ENCODE results near the gene NPPC. TPM values are rescaled to one million over a fixed set of nuclear protein-coding genes. Genes with fewer than 3 reads are reported as not detected.

The NPPC gene
- total RNA-seq, 4 donors from 2014 or later, result not detected

DNA sequence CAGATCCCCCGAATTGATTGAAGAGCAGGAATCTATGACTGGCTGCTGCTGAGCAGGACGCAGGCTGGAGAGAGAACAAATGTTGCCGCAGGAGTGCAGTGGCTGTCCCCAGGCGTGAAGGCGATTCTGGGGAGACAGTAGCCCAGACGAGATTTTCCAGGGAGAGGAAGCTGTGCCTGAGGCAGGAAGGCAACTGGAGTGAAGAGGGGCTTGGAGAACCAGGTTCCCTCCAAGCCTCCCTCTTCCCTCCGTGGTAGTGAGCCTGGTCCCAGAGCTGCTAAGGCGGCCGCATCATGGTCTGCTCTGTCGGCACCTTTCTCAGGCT, 1.3 kb upstream of the NPPC start:
- ATAC-seq, result no peak
- H3K9me3 ChIP-seq, result no peaks in the 10 kb centered on the region

DNA sequence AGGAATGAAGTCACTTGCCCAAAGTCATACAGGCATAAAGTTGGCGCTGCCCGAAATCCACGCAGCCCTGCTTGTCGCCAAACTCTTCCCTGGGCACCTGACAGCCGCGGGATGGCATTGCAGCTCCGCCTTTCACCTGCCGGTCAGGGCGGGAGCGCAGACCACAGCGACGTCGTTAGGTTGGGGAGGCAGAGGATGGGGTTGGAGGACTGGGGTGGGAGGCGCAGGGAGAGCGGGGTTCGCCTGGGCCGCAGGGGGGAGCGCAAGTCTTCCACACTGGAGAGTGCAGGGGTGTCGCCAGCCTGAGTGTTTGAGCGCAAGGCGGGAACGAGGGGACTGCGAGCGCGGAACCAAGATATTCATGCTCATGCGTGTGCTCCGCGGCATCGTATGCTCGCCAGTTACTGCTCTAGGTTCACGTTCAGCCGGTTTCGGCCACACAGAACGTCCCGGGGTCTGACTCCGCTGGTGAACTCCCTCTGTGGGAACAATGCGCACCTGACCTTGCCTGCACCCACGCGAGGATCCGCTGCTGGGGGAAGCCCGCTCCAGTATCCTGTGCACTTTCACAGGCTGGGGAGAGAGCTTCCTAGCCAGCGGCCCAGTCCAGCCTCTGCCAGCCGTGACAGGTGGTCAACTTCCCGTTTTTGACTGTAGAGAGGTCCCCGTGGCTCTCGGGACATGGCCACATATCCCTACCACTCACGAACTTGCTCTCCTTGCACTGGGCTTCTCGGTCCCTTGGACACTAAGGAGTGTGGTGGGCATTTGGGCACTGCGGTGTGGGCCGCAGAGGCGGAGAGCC, 767 bp upstream of the NPPC start:
- DNase-seq, result no peak

More for the DNA sequence above, 1.3 kb upstream of the NPPC start:
- Histone ChIP-seq H3K4me1 (peaks cover 8 to 21% of the 10 kb centered on the region in 2 donors), H3K36me3 (no peaks in the 10 kb centered on the region), H3K27ac (no peak overlapping the region), H3K27me3 (peaks cover 25 to 60% (median 57%) of the 10 kb centered on the region in 3 donors), H3K4me3 (no peak overlapping the region)
- intact Hi-C loops (cut with DNase I; ENCODE audit: low total_unique reads), result no loop called here
- TF ChIP-seq, protein P1, sequence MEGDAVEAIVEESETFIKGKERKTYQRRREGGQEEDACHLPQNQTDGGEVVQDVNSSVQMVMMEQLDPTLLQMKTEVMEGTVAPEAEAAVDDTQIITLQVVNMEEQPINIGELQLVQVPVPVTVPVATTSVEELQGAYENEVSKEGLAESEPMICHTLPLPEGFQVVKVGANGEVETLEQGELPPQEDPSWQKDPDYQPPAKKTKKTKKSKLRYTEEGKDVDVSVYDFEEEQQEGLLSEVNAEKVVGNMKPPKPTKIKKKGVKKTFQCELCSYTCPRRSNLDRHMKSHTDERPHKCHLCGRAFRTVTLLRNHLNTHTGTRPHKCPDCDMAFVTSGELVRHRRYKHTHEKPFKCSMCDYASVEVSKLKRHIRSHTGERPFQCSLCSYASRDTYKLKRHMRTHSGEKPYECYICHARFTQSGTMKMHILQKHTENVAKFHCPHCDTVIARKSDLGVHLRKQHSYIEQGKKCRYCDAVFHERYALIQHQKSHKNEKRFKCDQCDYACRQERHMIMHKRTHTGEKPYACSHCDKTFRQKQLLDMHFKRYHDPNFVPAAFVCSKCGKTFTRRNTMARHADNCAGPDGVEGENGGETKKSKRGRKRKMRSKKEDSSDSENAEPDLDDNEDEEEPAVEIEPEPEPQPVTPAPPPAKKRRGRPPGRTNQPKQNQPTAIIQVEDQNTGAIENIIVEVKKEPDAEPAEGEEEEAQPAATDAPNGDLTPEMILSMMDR (IDR thresholded peaks at IDR 0.05 in 4 of 5, conservative IDR thresholded peaks at IDR 0.05 in 1 of 5), result no peak
- TF ChIP-seq POLR2A (IDR thresholded peaks at IDR 0.05), result no peak
- in situ Hi-C loops (cut with MboI; ENCODE audit: low sequenced_read_pairs in 4 of 4), result loop anchor here in 2 of 4 donors (10.0 kb wide), 3 partner anchors 207 to 397 kb away; no protein-coding TSS in a partner anchor
- DNase-seq, result no peak

DNA sequence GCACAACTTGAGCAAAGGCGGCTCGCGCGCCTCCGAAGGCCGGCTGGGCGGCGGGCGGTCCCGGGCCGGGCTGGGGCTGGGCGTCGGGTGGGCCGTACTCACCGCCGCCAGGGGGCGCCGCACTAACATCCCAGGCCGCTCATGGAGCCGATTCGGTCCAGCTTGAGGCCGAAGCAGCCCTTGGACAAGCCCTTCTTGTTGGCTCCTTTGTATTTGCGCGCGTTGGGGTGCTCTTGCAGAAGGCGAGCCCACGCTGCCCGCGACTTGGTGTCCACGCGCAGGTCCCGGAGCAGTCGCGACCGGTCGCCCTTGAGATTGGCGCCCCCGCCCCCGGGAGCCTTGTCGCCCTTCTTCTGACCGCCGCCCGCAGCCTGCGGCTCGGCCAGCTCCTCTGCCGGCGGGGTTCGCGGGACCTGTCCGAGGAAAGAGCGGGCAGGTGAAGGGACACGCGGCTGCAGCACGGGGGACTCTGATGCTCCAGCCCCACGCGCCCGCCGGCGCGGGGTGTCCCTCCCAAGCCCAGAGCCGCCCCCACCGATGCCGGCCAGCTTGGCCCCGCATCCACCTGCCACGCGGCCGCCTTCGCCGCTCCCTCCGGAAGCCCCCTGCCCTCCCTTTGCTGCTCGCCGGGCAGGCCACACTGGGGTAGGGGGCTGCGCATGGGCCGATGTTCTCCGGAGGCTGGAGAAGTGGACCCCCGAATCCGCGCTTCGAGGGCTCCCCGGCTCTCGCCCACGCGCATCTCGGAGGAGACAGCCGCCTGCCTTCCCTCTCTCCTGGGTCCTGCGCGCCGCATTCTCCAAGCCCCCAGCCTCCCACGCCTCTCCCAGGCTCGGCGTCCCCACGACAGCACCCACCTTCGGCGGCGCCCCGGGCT, 655 bp downstream of the NPPC start:
- no peaks in the 10 kb centered on the region for H3K36me3 ChIP-seq
- intact Hi-C loops (cut with DNase I; ENCODE audit: low total_unique reads), result loop anchor here (1.0 to 2.0 kb wide), 4 partner anchors 213 to 597 kb away; no protein-coding TSS in a partner anchor
- H3K27ac ChIP-seq, result no peak overlapping the region
- DNase-seq (peak; percentile 56 to 66), ATAC-seq (peak; percentile 93 to 95)
- H3K4me1 ChIP-seq, result peaks cover 8 to 21% of the 10 kb centered on the region in 2 donors
- TF ChIP-seq, protein P1 (IDR thresholded peaks at IDR 0.05 in 4 of 5, conservative IDR thresholded peaks at IDR 0.05 in 1 of 5), result peak; percentile 76 to 95 (median 92)
- TF ChIP-seq POLR2A (IDR thresholded peaks at IDR 0.05), result no peak
- peaks cover 29 to 65% (median 57%) of the 10 kb centered on the region in 3 donors for H3K27me3 ChIP-seq
- H3K4me3 ChIP-seq, result peak overlapping the region; percentile 48 to 66 (median 50)
- in situ Hi-C loops (cut with MboI; ENCODE audit: low sequenced_read_pairs in 4 of 4), result loop anchor here in 2 of 4 donors (10.0 kb wide), 3 partner anchors 209 to 399 kb away; no protein-coding TSS in a partner anchor
- H3K9me3 ChIP-seq, result no peaks in the 10 kb centered on the region

More for the DNA sequence above, 767 bp upstream of the NPPC start:
- intact Hi-C loops (cut with DNase I; ENCODE audit: low total_unique reads) (no loop called here), in situ Hi-C loops (cut with MboI; ENCODE audit: low sequenced_read_pairs in 4 of 4) (loop anchor here in 2 of 4 donors (10.0 kb wide), 3 partner anchors 208 to 398 kb away; no protein-coding TSS in a partner anchor)
- Histone ChIP-seq H3K36me3 (no peaks in the 10 kb centered on the region), H3K9me3 (no peaks in the 10 kb centered on the region), H3K4me1 (peaks cover 8 to 21% of the 10 kb centered on the region in 2 donors), H3K27me3 (peaks cover 29 to 65% (median 57%) of the 10 kb centered on the region in 3 donors), H3K27ac (no peak overlapping the region), H3K4me3 (peak overlapping the region; percentile 48 to 66 (median 50))
- ATAC-seq, result no peak
- TF ChIP-seq, protein P1 (IDR thresholded peaks at IDR 0.05 in 4 of 5, conservative IDR thresholded peaks at IDR 0.05 in 1 of 5), result no peak

DNA sequence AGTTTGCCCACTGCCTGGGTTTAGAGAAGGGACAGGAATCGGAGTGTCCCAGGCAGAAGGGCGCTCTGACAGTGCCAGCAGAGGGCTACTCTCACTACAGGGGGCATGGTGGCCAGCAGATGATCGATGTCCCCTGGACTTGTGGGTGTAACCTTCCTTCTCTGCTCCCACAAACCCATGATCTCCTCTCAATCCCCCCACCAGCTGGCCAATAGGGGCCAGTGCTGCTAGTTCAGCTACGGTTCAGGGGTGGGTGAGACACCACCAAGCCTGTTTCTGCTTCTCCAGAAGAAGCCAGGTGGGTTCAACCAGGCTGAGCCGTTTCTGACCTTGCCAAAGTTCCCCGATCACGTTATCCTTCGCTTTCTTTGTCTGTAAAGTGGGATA, 1.3 kb downstream of the NPPC start:
- no peaks in the 10 kb centered on the region for H3K36me3 ChIP-seq
- H3K4me3 ChIP-seq, result peak overlapping the region in 2 of 4 donors; percentile 50 to 66
- TF ChIP-seq, protein P1 (IDR thresholded peaks at IDR 0.05 in 4 of 5, conservative IDR thresholded peaks at IDR 0.05 in 1 of 5), result no peak
- TF ChIP-seq POLR2A (IDR thresholded peaks at IDR 0.05), result no peak
- ATAC-seq, result peak in 1 of 2 donors; percentile 23
- DNase-seq, result no peak
- peaks cover 29 to 65% (median 57%) of the 10 kb centered on the region in 3 donors for H3K27me3 ChIP-seq
- H3K27ac ChIP-seq, result no peak overlapping the region
- peaks cover 8 to 21% of the 10 kb centered on the region in 2 donors for H3K4me1 ChIP-seq
- H3K9me3 ChIP-seq, result no peaks in the 10 kb centered on the region
- in situ Hi-C loops (cut with MboI; ENCODE audit: low sequenced_read_pairs in 4 of 4), result loop anchor here (5.0 to 25.0 kb wide), 7 partner anchors 210 to 587 kb away; partner anchors contain the start of gene PRSS56 (in 1 of the 4)
- intact Hi-C loops (cut with DNase I; ENCODE audit: low total_unique reads), result loop anchor here (1.0 to 2.0 kb wide), 4 partner anchors 214 to 598 kb away; no protein-coding TSS in a partner anchor
